NCI-H526 (cell line): ENCODE measurements around the gene TIGAR.

Experiments used
- DNase-seq, 2 experiments: peaks; one replicate each; lab custom pipeline; 2025; lab: John Stamatoyannopoulos, UW

TIGAR gene

GRCh38 chr12:4282892-4283511 lies 38.0 kb upstream of the TIGAR start:
- DNase-seq, result no peak

- DNase-seq, result no peak
Observed at GRCh38 chr12:4283512-4284255, 37.3 kb upstream of the TIGAR start.

GRCh38 chr12:4284306-4284705 lies 36.7 kb upstream of the TIGAR start:
- no peak for DNase-seq

GRCh38 chr12:4285070-4285469 lies 35.9 kb upstream of the TIGAR start:
- no peak for DNase-seq

GRCh38 chr12:4286228-4286627 lies 34.8 kb upstream of the TIGAR start:
- DNase-seq, result peak in 1 of 2 experiments; percentile 22

GRCh38 chr12:4286771-4287317 lies 34.2 kb upstream of the TIGAR start:
- DNase-seq, result no peak

GRCh38 chr12:4287325-4288211 lies 33.4 kb upstream of the TIGAR start:
- no peak for DNase-seq

- no peak for DNase-seq
Observed at GRCh38 chr12:4288296-4289131, 32.5 kb upstream of the TIGAR start.

- no peak for DNase-seq
Observed at GRCh38 chr12:4289231-4289878, 31.7 kb upstream of the TIGAR start.

GRCh38 chr12:4289998-4290790 lies 30.8 kb upstream of the TIGAR start:
- DNase-seq, result no peak

- no peak for DNase-seq
Observed at GRCh38 chr12:4292341-4293073, 28.5 kb upstream of the TIGAR start.

- DNase-seq, result no peak
Observed at GRCh38 chr12:4293299-4293965, 27.6 kb upstream of the TIGAR start.

- DNase-seq, result no peak
Observed at GRCh38 chr12:4293966-4294505, 27.0 kb upstream of the TIGAR start.

GRCh38 chr12:4296751-4297150 lies 24.3 kb upstream of the TIGAR start:
- DNase-seq, result no peak

- DNase-seq, result no peak
Observed at GRCh38 chr12:4297617-4298016, 23.4 kb upstream of the TIGAR start.

GRCh38 chr12:4300883-4301282 lies 20.1 kb upstream of the TIGAR start:
- DNase-seq, result no peak

- no peak for DNase-seq
Observed at GRCh38 chr12:4301932-4302501, 19.0 kb upstream of the TIGAR start.

- DNase-seq, result no peak
Observed at GRCh38 chr12:4302881-4303280, 18.1 kb upstream of the TIGAR start.
